ENCODE data around the gene MYO7A.

MYO7A gene

DNA sequence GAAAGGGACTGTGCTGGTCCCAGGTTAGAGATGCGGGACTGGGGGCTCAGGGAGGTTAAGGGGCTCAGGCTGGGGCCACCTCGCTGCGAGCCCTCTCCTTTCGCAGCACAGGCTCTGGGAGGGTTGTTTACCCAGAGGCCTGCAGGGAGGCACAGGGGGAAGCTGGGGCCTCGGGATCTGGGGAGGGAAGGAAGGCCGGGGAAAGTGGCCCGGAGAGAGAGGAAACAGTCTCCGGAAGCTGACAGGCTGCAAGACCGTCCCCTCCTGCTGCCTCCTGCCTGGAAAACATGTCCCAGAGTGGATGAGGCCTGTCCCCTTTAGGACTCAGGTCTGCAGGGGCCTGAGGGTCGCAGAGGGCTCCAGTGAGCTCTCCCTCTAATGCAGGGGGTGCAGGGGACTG, 45.4 kb downstream of the MYO7A start:
- Histone ChIP-seq H3K27me3 (ENCODE audit: insufficient read depth, low read length) (no peaks in the 10 kb centered on the region), H3K27ac (ENCODE audit: low read depth, low read length) (no peak overlapping the region), H3K9me3 (ENCODE audit: insufficient read depth, low read depth, low read length) (no peaks in the 10 kb centered on the region), H3K4me1 (ENCODE audit: insufficient read depth, low read length) (peaks cover 49% of the 10 kb centered on the region), H3K36me3 (ENCODE audit: insufficient read depth, low read length) (no peaks in the 10 kb centered on the region), H3K4me3 (ENCODE audit: low read length) (no peak overlapping the region), H3K9ac (ENCODE audit: low read depth, low read length) (no peak overlapping the region)
- 64% methylated on average over 10 of the region's 10 CpGs for WGBS

- no peak overlapping the region for H3K4me3 ChIP-seq (ENCODE audit: low read length)
- no peak overlapping the region for H3K27ac ChIP-seq (ENCODE audit: low read depth, low read length)
- H3K9ac ChIP-seq (ENCODE audit: low read depth, low read length), result no peak overlapping the region
- WGBS, result 88% methylated on average over 16 of the region's 16 CpGs
- no peaks in the 10 kb centered on the region for H3K36me3 ChIP-seq (ENCODE audit: insufficient read depth, low read length)
- no peaks in the 10 kb centered on the region for H3K9me3 ChIP-seq (ENCODE audit: insufficient read depth, low read depth, low read length)
- H3K4me1 ChIP-seq (ENCODE audit: insufficient read depth, low read length), result peaks cover 49% of the 10 kb centered on the region
- H3K27me3 ChIP-seq (ENCODE audit: insufficient read depth, low read length), result no peaks in the 10 kb centered on the region
These were observed 46.5 kb downstream of the MYO7A start for GRCh38 chr11:77174559-77174958.

- WGBS, result 79% methylated on average over 15 of the region's 15 CpGs
- Histone ChIP-seq H3K4me3 (ENCODE audit: low read length) (no peak overlapping the region), H3K4me1 (ENCODE audit: insufficient read depth, low read length) (peaks cover 45% of the 10 kb centered on the region)
These were observed 47.2 kb downstream of the MYO7A start for GRCh38 chr11:77175021-77175842.

DNA sequence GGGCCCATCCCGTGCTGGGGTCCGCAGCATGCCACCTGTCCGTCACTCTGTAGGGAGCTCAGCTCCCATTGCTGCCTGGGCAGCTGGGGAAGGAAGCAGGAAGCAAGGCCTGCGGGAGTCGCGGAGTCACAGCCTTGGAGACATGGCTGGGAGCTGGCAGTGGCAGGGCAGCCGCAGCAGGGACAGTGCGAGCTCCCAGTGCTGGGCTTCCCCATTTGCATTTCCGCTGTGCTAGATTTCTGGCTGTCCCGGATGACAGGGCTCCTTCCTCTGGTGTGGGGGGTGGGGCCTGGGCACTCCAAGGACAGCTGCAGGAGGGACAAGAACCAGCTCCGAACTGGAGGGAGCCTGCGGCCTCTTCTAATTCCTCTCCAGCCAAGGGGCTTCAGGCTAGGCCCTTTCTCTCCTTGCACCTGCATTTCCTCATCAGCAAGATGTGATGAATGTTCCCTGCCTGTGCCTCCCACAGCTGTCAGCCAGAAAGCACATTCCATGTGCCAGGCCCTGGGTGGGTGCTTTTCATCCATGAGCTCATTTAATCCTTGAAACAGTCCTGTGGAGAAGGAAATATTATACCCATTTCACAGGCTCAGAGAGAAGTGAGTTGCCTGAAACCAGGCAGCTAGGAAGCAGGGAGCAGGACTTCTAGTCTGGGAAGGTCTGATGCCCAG, 48.0 kb downstream of the MYO7A start:
- H3K4me3 ChIP-seq (ENCODE audit: low read length), result no peak overlapping the region
- 20% methylated on average over 12 of the region's 12 CpGs for WGBS
- no peak overlapping the region for H3K27ac ChIP-seq (ENCODE audit: low read depth, low read length)
- H3K4me1 ChIP-seq (ENCODE audit: insufficient read depth, low read length), result peaks cover 38% of the 10 kb centered on the region
- H3K36me3 ChIP-seq (ENCODE audit: insufficient read depth, low read length), result no peaks in the 10 kb centered on the region
- H3K9me3 ChIP-seq (ENCODE audit: insufficient read depth, low read depth, low read length), result no peaks in the 10 kb centered on the region
- peak overlapping the region; percentile 9; the same call in 1 of the 2 replicates for H3K9ac ChIP-seq (ENCODE audit: low read depth, low read length)
- H3K27me3 ChIP-seq (ENCODE audit: insufficient read depth, low read length), result no peaks in the 10 kb centered on the region

More at GRCh38 chr11:77175021-77175842, 47.2 kb downstream of the MYO7A start:
- H3K9ac ChIP-seq (ENCODE audit: low read depth, low read length), result peak overlapping the region; percentile 9; the same call in 1 of the 2 replicates
- no peaks in the 10 kb centered on the region for H3K36me3 ChIP-seq (ENCODE audit: insufficient read depth, low read length)
- H3K9me3 ChIP-seq (ENCODE audit: insufficient read depth, low read depth, low read length), result no peaks in the 10 kb centered on the region
- H3K27me3 ChIP-seq (ENCODE audit: insufficient read depth, low read length), result no peaks in the 10 kb centered on the region
- H3K27ac ChIP-seq (ENCODE audit: low read depth, low read length), result no peak overlapping the region

GRCh38 chr11:77176996-77177395, 49.0 kb downstream of the MYO7A start:
- Histone ChIP-seq H3K36me3 (ENCODE audit: insufficient read depth, low read length) (no peaks in the 10 kb centered on the region), H3K9ac (ENCODE audit: low read depth, low read length) (no peak overlapping the region), H3K27me3 (ENCODE audit: insufficient read depth, low read length) (no peaks in the 10 kb centered on the region), H3K9me3 (ENCODE audit: insufficient read depth, low read depth, low read length) (no peaks in the 10 kb centered on the region), H3K4me1 (ENCODE audit: insufficient read depth, low read length) (peaks cover 29% of the 10 kb centered on the region), H3K27ac (ENCODE audit: low read depth, low read length) (no peak overlapping the region), H3K4me3 (ENCODE audit: low read length) (no peak overlapping the region)
- WGBS, result 92% methylated on average over 9 of the region's 9 CpGs

DNA sequence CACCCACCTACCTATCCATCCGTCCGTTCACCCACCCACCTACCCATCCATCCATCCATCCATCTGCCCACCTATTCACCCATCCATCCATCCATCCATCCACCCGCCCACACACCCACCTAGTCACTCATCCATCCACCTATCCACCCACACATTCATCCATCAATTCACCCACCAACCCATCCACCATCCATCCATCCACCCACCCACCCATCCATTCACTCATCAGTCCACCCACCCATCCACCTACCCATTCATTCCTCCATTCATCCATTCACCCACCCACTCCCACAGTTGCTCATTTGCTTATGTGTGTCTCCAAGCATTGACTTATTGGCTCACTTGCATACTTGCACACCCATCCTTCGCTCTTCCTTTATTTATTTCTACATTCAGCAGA, 50.1 kb downstream of the MYO7A start:
- peaks cover 24% of the 10 kb centered on the region for H3K4me1 ChIP-seq (ENCODE audit: insufficient read depth, low read length)
- H3K4me3 ChIP-seq (ENCODE audit: low read length), result no peak overlapping the region
- no peaks in the 10 kb centered on the region for H3K9me3 ChIP-seq (ENCODE audit: insufficient read depth, low read depth, low read length)
- WGBS, result 87% methylated on average over 4 of the region's 4 CpGs
- H3K9ac ChIP-seq (ENCODE audit: low read depth, low read length), result no peak overlapping the region
- no peaks in the 10 kb centered on the region for H3K27me3 ChIP-seq (ENCODE audit: insufficient read depth, low read length)
- H3K27ac ChIP-seq (ENCODE audit: low read depth, low read length), result no peak overlapping the region
- H3K36me3 ChIP-seq (ENCODE audit: insufficient read depth, low read length), result no peaks in the 10 kb centered on the region

DNA sequence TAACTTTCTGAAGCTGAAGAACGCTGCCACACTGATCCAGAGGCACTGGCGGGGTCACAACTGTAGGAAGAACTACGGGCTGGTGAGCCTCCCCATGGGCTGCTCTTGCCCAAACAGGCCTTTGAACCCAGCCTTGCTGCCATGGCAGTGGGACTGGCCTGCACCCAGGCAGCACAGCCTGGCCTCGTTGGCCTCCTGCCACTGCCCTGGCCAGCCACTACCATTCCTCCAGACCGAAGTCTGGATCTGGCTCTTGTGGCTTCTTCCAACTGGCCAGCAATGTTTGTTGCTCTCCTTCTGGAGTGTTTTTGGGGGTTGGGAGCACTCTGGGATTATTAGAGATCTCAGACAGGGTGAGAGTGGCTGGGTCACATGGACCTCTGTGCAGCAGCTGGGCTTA, 51.0 kb downstream of the MYO7A start:
- H3K4me1 ChIP-seq (ENCODE audit: insufficient read depth, low read length), result peaks cover 20% of the 10 kb centered on the region
- H3K9me3 ChIP-seq (ENCODE audit: insufficient read depth, low read depth, low read length), result no peaks in the 10 kb centered on the region
- no peak overlapping the region for H3K9ac ChIP-seq (ENCODE audit: low read depth, low read length)
- H3K36me3 ChIP-seq (ENCODE audit: insufficient read depth, low read length), result no peaks in the 10 kb centered on the region
- no peak overlapping the region for H3K27ac ChIP-seq (ENCODE audit: low read depth, low read length)
- H3K27me3 ChIP-seq (ENCODE audit: insufficient read depth, low read length), result no peaks in the 10 kb centered on the region
- no peak overlapping the region for H3K4me3 ChIP-seq (ENCODE audit: low read length)
- WGBS, result 94% methylated on average over 5 of the region's 5 CpGs

DNA sequence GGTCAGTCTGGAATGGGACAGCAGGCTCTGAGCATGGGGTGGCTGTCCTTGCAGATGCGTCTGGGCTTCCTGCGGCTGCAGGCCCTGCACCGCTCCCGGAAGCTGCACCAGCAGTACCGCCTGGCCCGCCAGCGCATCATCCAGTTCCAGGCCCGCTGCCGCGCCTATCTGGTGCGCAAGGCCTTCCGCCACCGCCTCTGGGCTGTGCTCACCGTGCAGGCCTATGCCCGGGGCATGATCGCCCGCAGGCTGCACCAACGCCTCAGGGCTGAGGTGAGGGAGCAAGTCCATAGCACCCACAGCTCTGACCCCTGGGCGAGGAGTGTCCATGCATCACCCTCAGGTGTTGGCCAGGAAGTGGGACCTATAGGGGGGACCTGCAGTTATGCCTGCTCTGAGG, 51.6 kb downstream of the MYO7A start:
- no peak overlapping the region for H3K27ac ChIP-seq (ENCODE audit: low read depth, low read length)
- no peaks in the 10 kb centered on the region for H3K27me3 ChIP-seq (ENCODE audit: insufficient read depth, low read length)
- peaks cover 14% of the 10 kb centered on the region for H3K4me1 ChIP-seq (ENCODE audit: insufficient read depth, low read length)
- 95% methylated on average over 19 of the region's 19 CpGs for WGBS
- H3K36me3 ChIP-seq (ENCODE audit: insufficient read depth, low read length), result no peaks in the 10 kb centered on the region
- no peak overlapping the region for H3K9ac ChIP-seq (ENCODE audit: low read depth, low read length)
- no peaks in the 10 kb centered on the region for H3K9me3 ChIP-seq (ENCODE audit: insufficient read depth, low read depth, low read length)
- H3K4me3 ChIP-seq (ENCODE audit: low read length), result no peak overlapping the region

- Histone ChIP-seq H3K4me3 (ENCODE audit: low read length) (no peak overlapping the region), H3K27me3 (ENCODE audit: insufficient read depth, low read length) (no peaks in the 10 kb centered on the region)
- 93% methylated on average over 11 of the region's 11 CpGs for WGBS
These were observed 52.3 kb downstream of the MYO7A start for GRCh38 chr11:77180346-77180745.

DNA sequence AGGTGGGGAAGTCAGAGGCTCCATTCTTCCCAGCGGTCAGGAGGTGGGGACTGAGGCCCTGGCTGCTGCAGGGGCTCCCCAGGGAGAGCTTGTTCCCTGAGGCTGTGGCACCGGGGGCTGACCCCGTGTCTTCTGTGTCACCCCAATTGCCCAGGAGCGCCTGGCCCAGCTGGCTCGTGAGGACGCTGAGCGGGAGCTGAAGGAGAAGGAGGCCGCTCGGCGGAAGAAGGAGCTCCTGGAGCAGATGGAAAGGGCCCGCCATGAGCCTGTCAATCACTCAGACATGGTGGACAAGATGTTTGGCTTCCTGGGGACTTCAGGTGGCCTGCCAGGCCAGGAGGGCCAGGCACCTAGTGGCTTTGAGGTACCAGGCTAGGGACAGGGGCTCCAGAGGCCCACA, 53.2 kb downstream of the MYO7A start:
- WGBS, result 93% methylated on average over 11 of the region's 11 CpGs
- Histone ChIP-seq H3K36me3 (ENCODE audit: insufficient read depth, low read length) (no peaks in the 10 kb centered on the region), H3K4me3 (ENCODE audit: low read length) (no peak overlapping the region), H3K4me1 (ENCODE audit: insufficient read depth, low read length) (peaks cover 4% of the 10 kb centered on the region), H3K27me3 (ENCODE audit: insufficient read depth, low read length) (no peaks in the 10 kb centered on the region), H3K9ac (ENCODE audit: low read depth, low read length) (no peak overlapping the region), H3K27ac (ENCODE audit: low read depth, low read length) (no peak overlapping the region), H3K9me3 (ENCODE audit: insufficient read depth, low read depth, low read length) (no peaks in the 10 kb centered on the region)

More at GRCh38 chr11:77180346-77180745, 52.3 kb downstream of the MYO7A start:
- no peaks in the 10 kb centered on the region for H3K36me3 ChIP-seq (ENCODE audit: insufficient read depth, low read length)
- no peak overlapping the region for H3K9ac ChIP-seq (ENCODE audit: low read depth, low read length)
- no peak overlapping the region for H3K27ac ChIP-seq (ENCODE audit: low read depth, low read length)
- H3K4me1 ChIP-seq (ENCODE audit: insufficient read depth, low read length), result peaks cover 11% of the 10 kb centered on the region
- no peaks in the 10 kb centered on the region for H3K9me3 ChIP-seq (ENCODE audit: insufficient read depth, low read depth, low read length)

DNA sequence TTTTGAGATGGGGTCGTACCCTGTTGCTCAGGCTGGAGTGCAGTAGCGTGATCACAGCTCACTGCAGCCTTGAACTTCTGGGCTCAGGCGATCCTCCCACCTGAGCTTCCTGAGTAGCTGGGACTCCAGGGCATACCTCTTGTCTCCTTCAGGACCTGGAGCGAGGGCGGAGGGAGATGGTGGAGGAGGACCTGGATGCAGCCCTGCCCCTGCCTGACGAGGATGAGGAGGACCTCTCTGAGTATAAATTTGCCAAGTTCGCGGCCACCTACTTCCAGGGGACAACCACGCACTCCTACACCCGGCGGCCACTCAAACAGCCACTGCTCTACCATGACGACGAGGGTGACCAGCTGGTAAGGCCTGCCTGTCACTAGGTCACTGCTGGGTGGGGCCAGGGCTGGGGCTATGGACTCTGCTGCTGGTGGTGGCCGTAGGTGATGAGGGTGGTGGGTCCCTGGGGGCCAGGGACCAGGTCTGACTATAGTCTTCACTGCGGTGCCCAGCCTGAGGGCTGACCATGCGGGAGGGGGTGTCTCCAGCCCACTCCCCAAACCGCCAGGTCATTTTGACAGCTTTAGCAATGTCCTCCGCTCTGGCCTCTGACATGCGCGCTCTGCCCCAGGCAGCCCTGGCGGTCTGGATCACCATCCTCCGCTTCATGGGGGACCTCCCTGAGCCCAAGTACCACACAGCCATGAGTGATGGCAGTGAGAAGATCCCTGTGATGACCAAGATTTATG, 53.9 kb downstream of the MYO7A start:
- Histone ChIP-seq H3K27ac (ENCODE audit: low read depth, low read length) (no peak overlapping the region), H3K9ac (ENCODE audit: low read depth, low read length) (no peak overlapping the region), H3K4me1 (ENCODE audit: insufficient read depth, low read length) (no peaks in the 10 kb centered on the region), H3K9me3 (ENCODE audit: insufficient read depth, low read depth, low read length) (no peaks in the 10 kb centered on the region), H3K4me3 (ENCODE audit: low read length) (no peak overlapping the region), H3K36me3 (ENCODE audit: insufficient read depth, low read length) (no peaks in the 10 kb centered on the region), H3K27me3 (ENCODE audit: insufficient read depth, low read length) (no peaks in the 10 kb centered on the region)
- WGBS, result 95% methylated on average over 22 of the region's 22 CpGs

Data from HUES64 (cell line).